Activated CD8-positive, alpha-beta T cell treated with anti-CD3 and anti-CD28 coated beads for 36 hours (primary cell): ENCODE measurements around the gene SNX27. TPM values are rescaled to one million over a fixed set of nuclear protein-coding genes. Genes with fewer than 3 reads are reported as not detected.
"Not testable (repeated sequence)": the region's sequence is repeated elsewhere in the genome, so short reads cannot be mapped to it uniquely, and the experiment has no call there.

ENCODE experiments used
- ATAC-seq: fragments of 200-7000 bp; cut with Tn5 transposase; one replicate; pipeline ENCODE4 v1.10.0; 2021; ENCODE audit warnings: mild to moderate bottlenecking, moderate library complexity
- CTCF ChIA-PET: fragments of 350-600 bp; sonication (Branson Sonifier 250); formaldehyde crosslinking; loops from one replicate; lab custom pipeline; 2021; ENCODE audit warnings: antibody characterized with exemption; lab: Charles Lee
- POLR2A ChIA-PET: fragments of 350-600 bp; sonication (Branson Sonifier 250); formaldehyde crosslinking; loops from one replicate; lab custom pipeline; 2021; ENCODE audit warnings: antibody characterized with exemption; lab: Charles Lee
- DNase-seq: peaks from one replicate; pipeline ENCODE4 v3.0.0-alpha.2; 2020
- H3K27ac Mint-ChIP-seq: one replicate; pipeline ENCODE4 v1.8.0; 2021; ENCODE audit warnings: mild to moderate bottlenecking, mixed read lengths
- H3K27me3 Mint-ChIP-seq: one replicate; pipeline ENCODE4 v1.8.0; 2021; ENCODE audit warnings: mixed read lengths
- H3K36me3 Mint-ChIP-seq: one replicate; pipeline ENCODE4 v1.8.0; 2021; ENCODE audit warnings: low read depth, mixed read lengths
- H3K4me1 Mint-ChIP-seq: one replicate; pipeline ENCODE4 v1.8.0; 2021; ENCODE audit warnings: low read depth, mixed read lengths
- H3K4me3 Mint-ChIP-seq: one replicate; pipeline ENCODE4 v1.8.0; 2021; ENCODE audit warnings: mild to moderate bottlenecking, moderate library complexity, mixed read lengths
- H3K9me3 Mint-ChIP-seq: one replicate; pipeline ENCODE4 v1.8.0; 2021; ENCODE audit warnings: mixed read lengths
- CTCF ChIP-seq: fragments of 200-600 bp; IDR thresholded peaks from one replicate; pipeline ENCODE4 v1.8.0; 2022; ENCODE audit warnings: antibody characterized with exemption, mild to moderate bottlenecking
- intact Hi-C: fragments of 100-400 bp; cut with micrococcal nuclease; formaldehyde crosslinking; loops from one replicate; pipeline ENCODE4 v1.10.0; 2022
- total RNA-seq, 2 experiments: library from RNA; stranded (reverse); gene quantifications; one replicate each; pipeline ENCODE4 v1.2.3, GENCODE V29; 2021

Gene SNX27
- total RNA-seq, 2 experiments from 2014 or later = 27.2 to 29.5 TPM

- no peak for TF ChIP-seq CTCF
Measured at GRCh38 chr1:151680826-151681225, 69.0 kb downstream of the SNX27 start.

GRCh38 chr1:151681923-151682322 is 70.1 kb downstream of the SNX27 start:
- no peaks in the 10 kb centered on the region for H3K4me1 Mint-ChIP-seq
- no peak for TF ChIP-seq CTCF
- ATAC-seq (no peak), DNase-seq (no peak)
- H3K4me3 Mint-ChIP-seq = no peak overlapping the region
- H3K36me3 Mint-ChIP-seq = peaks cover 7% of the 10 kb centered on the region
- ChIA-PET POLR2A (no interaction called here), CTCF (no interaction called here)
- intact Hi-C loops = no loop called here
- no peak overlapping the region for H3K27ac Mint-ChIP-seq
- no peaks in the 10 kb centered on the region for H3K9me3 Mint-ChIP-seq
- H3K27me3 Mint-ChIP-seq = no peaks in the 10 kb centered on the region

More at GRCh38 chr1:151680826-151681225, 69.0 kb downstream of the SNX27 start:
- Mint-ChIP-seq H3K4me3 (no peak overlapping the region), H3K27ac (no peak overlapping the region), H3K36me3 (peaks cover 7% of the 10 kb centered on the region), H3K9me3 (no peaks in the 10 kb centered on the region), H3K4me1 (no peaks in the 10 kb centered on the region), H3K27me3 (no peaks in the 10 kb centered on the region)
- ATAC-seq = no peak
- ChIA-PET CTCF (interaction anchor here (0.5 to 1.6 kb wide), 3 partner anchors 9 to 87 kb away, joined by 3 to 4 read pairs (median 3); no protein-coding TSS in a partner anchor), POLR2A (interaction anchor here (0.6 kb wide), 1 partner anchor 14 kb away, joined by 3 read pairs; no protein-coding TSS in a partner anchor)
- no peak for DNase-seq
- intact Hi-C loops = no loop called here

GRCh38 chr1:151682901-151683300 is 71.1 kb downstream of the SNX27 start:
- H3K9me3 Mint-ChIP-seq, POLR2A ChIA-PET, DNase-seq, H3K4me1 Mint-ChIP-seq, H3K27ac Mint-ChIP-seq, H3K36me3 Mint-ChIP-seq, H3K4me3 Mint-ChIP-seq, intact Hi-C loops, ATAC-seq, H3K27me3 Mint-ChIP-seq: not testable (repeated sequence)
- CTCF ChIA-PET = interaction anchor here (1.0 kb wide), 1 partner anchor 48 kb away, joined by 3 read pairs; no protein-coding TSS in a partner anchor

GRCh38 chr1:151684128-151684527 is 72.3 kb downstream of the SNX27 start:
- no peak for TF ChIP-seq CTCF
- Mint-ChIP-seq H3K36me3 (peaks cover 6% of the 10 kb centered on the region), H3K4me3 (no peak overlapping the region), H3K27ac (no peak overlapping the region), H3K4me1 (no peaks in the 10 kb centered on the region), H3K9me3 (no peaks in the 10 kb centered on the region), H3K27me3 (no peaks in the 10 kb centered on the region)
- intact Hi-C loops = no loop called here
- ATAC-seq = no peak
- ChIA-PET CTCF (interaction anchor here (2.2 kb wide), 1 partner anchor 91 kb away, joined by 9 read pairs; no protein-coding TSS in a partner anchor), POLR2A (no interaction called here)
- DNase-seq = no peak

GRCh38 chr1:151686561-151686960 is 74.7 kb downstream of the SNX27 start:
- no peaks in the 10 kb centered on the region for H3K27me3 Mint-ChIP-seq
- H3K36me3 Mint-ChIP-seq = peaks cover 4% of the 10 kb centered on the region
- ChIA-PET POLR2A (no interaction called here), CTCF (interaction anchor here (1.3 kb wide), 1 partner anchor 92 kb away, joined by 4 read pairs; no protein-coding TSS in a partner anchor)
- no peak for ATAC-seq
- H3K9me3 Mint-ChIP-seq = no peaks in the 10 kb centered on the region
- intact Hi-C loops = no loop called here
- TF ChIP-seq CTCF = no peak
- DNase-seq = no peak
- H3K4me1 Mint-ChIP-seq = no peaks in the 10 kb centered on the region
- H3K27ac Mint-ChIP-seq = no peak overlapping the region
- H3K4me3 Mint-ChIP-seq = no peak overlapping the region
